Raji (cell line): ENCODE data around the gene TUBGCP6.
A peak's percentile ranks its signal among the peaks of the same experiment; 100 is the strongest.

Experiments
- POLR2A ChIP-seq: IDR thresholded peaks from 2 replicates; pipeline ENCODE4 v1.6.1; 2011; ENCODE audit warnings: low read depth, low read length, control low read depth; ENCODE audit not compliant: insufficient read depth

Gene TUBGCP6

GRCh38 chr22:50250249-50250554, 5.4 kb upstream of the TUBGCP6 start:
- no peak for TF ChIP-seq POLR2A

- no peak for TF ChIP-seq POLR2A
Observed at GRCh38 chr22:50249341-50250248, 4.8 kb upstream of the TUBGCP6 start.

- TF ChIP-seq POLR2A = no peak
Observed at GRCh38 chr22:50248196-50249081, 3.6 kb upstream of the TUBGCP6 start.

GRCh38 chr22:50247748-50248147, 2.9 kb upstream of the TUBGCP6 start:
- 0 out of 2 replicates have a peak, but pooled peaks have one; percentile 15 for TF ChIP-seq POLR2A

- TF ChIP-seq POLR2A = 0 out of 2 replicates have a peak, but pooled peaks have one; percentile 21
Observed at GRCh38 chr22:50246242-50247175, 1.7 kb upstream of the TUBGCP6 start.

- TF ChIP-seq POLR2A = no peak
Observed at GRCh38 chr22:50245214-50246072, 620 bp upstream of the TUBGCP6 start.

GRCh38 chr22:50243685-50244419, 971 bp downstream of the TUBGCP6 start:
- TF ChIP-seq POLR2A = no peak

GRCh38 chr22:50242406-50242949, 2.3 kb downstream of the TUBGCP6 start:
- TF ChIP-seq POLR2A = no peak

GRCh38 chr22:50238755-50239154, 6.1 kb downstream of the TUBGCP6 start:
- no peak for TF ChIP-seq POLR2A

- no peak for TF ChIP-seq POLR2A
Observed at GRCh38 chr22:50236731-50237409, 8.0 kb downstream of the TUBGCP6 start.

GRCh38 chr22:50233223-50233622, 11.6 kb downstream of the TUBGCP6 start:
- no peak for TF ChIP-seq POLR2A

GRCh38 chr22:50232481-50233151, 12.2 kb downstream of the TUBGCP6 start:
- TF ChIP-seq POLR2A = no peak
